Mesothelial cell of epicardium (in vitro differentiated cells): ENCODE results near the gene HDAC4. TPM values are rescaled to one million over a fixed set of nuclear protein-coding genes. Genes with fewer than 3 reads are reported as not detected.

ENCODE experiments used
- DNase-seq, 2 experiments: peaks; one replicate each; pipeline ENCODE4 v3.0.0; 2021; ENCODE audit warnings: low spot score in 2 of 2; ENCODE audit not compliant: unreplicated experiment in 2 of 2
- H3K27ac Mint-ChIP-seq: 2 replicates; pipeline ENCODE4 v1.8.0; 2021; ENCODE audit warnings: mixed read lengths
- H3K27me3 Mint-ChIP-seq: 2 replicates; pipeline ENCODE4 v1.8.0; 2021; ENCODE audit warnings: low read depth, mixed read lengths
- H3K36me3 Mint-ChIP-seq: 2 replicates; pipeline ENCODE4 v1.8.0; 2021; ENCODE audit warnings: mixed read lengths
- H3K4me1 Mint-ChIP-seq: 2 replicates; pipeline ENCODE4 v1.8.0; 2021; ENCODE audit warnings: mixed read lengths
- H3K4me3 Mint-ChIP-seq: 2 replicates; pipeline ENCODE4 v1.8.0; 2021; ENCODE audit warnings: mild to moderate bottlenecking, moderate library complexity, mixed read lengths
- H3K9me3 Mint-ChIP-seq: 2 replicates; pipeline ENCODE4 v1.8.0; 2021; ENCODE audit warnings: mixed read lengths
- CTCF ChIP-seq: fragments of 200-600 bp; sonication (generic); IDR thresholded peaks from one replicate; pipeline ENCODE4 v1.5.0; 2021; ENCODE audit warnings: antibody characterized with exemption; ENCODE audit not compliant: unreplicated experiment
- total RNA-seq: library from RNA; stranded (reverse); gene quantifications from 3 replicates; pipeline ENCODE4 v1.2.1, GENCODE V29; 2021

HDAC4 gene
- total RNA-seq, 1 donor from 2014 or later, result 59.2 TPM

GRCh38 chr2:239162141-239162821 lies 238.5 kb downstream of the HDAC4 start:
- Mint-ChIP-seq H3K36me3 (peaks cover 22% of the 10 kb centered on the region), H3K4me1 (peaks cover 5% of the 10 kb centered on the region), H3K9me3 (no peaks in the 10 kb centered on the region), H3K27me3 (no peaks in the 10 kb centered on the region), H3K27ac (no peak overlapping the region), H3K4me3 (no peak overlapping the region)
- TF ChIP-seq CTCF, result no peak
- peak in 1 of 2 experiments; percentile 17 for DNase-seq

- Mint-ChIP-seq H3K27ac (no peak overlapping the region), H3K9me3 (no peaks in the 10 kb centered on the region), H3K4me3 (no peak overlapping the region), H3K4me1 (peaks cover 3% of the 10 kb centered on the region), H3K36me3 (peaks cover 22% of the 10 kb centered on the region), H3K27me3 (no peaks in the 10 kb centered on the region)
- no peak for TF ChIP-seq CTCF
- peak in 1 of 2 experiments; percentile 10 for DNase-seq
Observed at GRCh38 chr2:239161711-239162140, 239.1 kb downstream of the HDAC4 start.

- peaks cover 28% of the 10 kb centered on the region for H3K36me3 Mint-ChIP-seq
- no peaks in the 10 kb centered on the region for H3K9me3 Mint-ChIP-seq
- no peak overlapping the region for H3K27ac Mint-ChIP-seq
- no peaks in the 10 kb centered on the region for H3K27me3 Mint-ChIP-seq
- TF ChIP-seq CTCF, result no peak
- H3K4me3 Mint-ChIP-seq, result no peak overlapping the region
- peak in 1 of 2 experiments; percentile 11 for DNase-seq
- no peaks in the 10 kb centered on the region for H3K4me1 Mint-ChIP-seq
Observed at GRCh38 chr2:239160226-239161143, 240.3 kb downstream of the HDAC4 start.

- TF ChIP-seq CTCF, result no peak
- Mint-ChIP-seq H3K9me3 (no peaks in the 10 kb centered on the region), H3K4me1 (no peaks in the 10 kb centered on the region), H3K27ac (no peak overlapping the region), H3K27me3 (no peaks in the 10 kb centered on the region), H3K36me3 (peaks cover 29% of the 10 kb centered on the region), H3K4me3 (no peak overlapping the region)
- no peak for DNase-seq
Observed at GRCh38 chr2:239159476-239159911, 241.3 kb downstream of the HDAC4 start.

GRCh38 chr2:239158641-239159475 lies 242.0 kb downstream of the HDAC4 start:
- no peak overlapping the region for H3K27ac Mint-ChIP-seq
- TF ChIP-seq CTCF, result no peak
- H3K27me3 Mint-ChIP-seq, result no peaks in the 10 kb centered on the region
- H3K36me3 Mint-ChIP-seq, result peaks cover 35% of the 10 kb centered on the region
- H3K4me1 Mint-ChIP-seq, result no peaks in the 10 kb centered on the region
- no peak overlapping the region for H3K4me3 Mint-ChIP-seq
- H3K9me3 Mint-ChIP-seq, result no peaks in the 10 kb centered on the region
- DNase-seq, result peak in 1 of 2 experiments; percentile 8
